ENCODE measurements around the gene PNPT1. TPM values are rescaled to one million over a fixed set of nuclear protein-coding genes. Genes with fewer than 3 reads are reported as not detected.

PNPT1 gene
- total RNA-seq, 1 experiment from 2014 or later: 31.7 TPM

GRCh38 chr2:55712477-55713060, 18.9 kb upstream of the PNPT1 start:
- H3K4me2 ChIP-seq (ENCODE audit: low read length): no peak overlapping the region
- no peaks in the 10 kb centered on the region for H3K36me3 ChIP-seq (ENCODE audit: control insufficient read depth in 1 of 2, insufficient read depth in 2 of 2, low read length in 2 of 2)
- ATAC-seq (no peak), DNase-seq (ENCODE audit: low read depth, low spot score) (no peak)
- no peaks in the 10 kb centered on the region for H3K79me2 ChIP-seq (ENCODE audit: insufficient read depth, low read length)
- no peak overlapping the region for H3K9ac ChIP-seq (ENCODE audit: low read length)
- intact Hi-C loops (cut with micrococcal nuclease): no loop called here
- no peaks in the 10 kb centered on the region for H3K9me3 ChIP-seq (ENCODE audit: control insufficient read depth in 1 of 2, insufficient read depth in 1 of 2, low read depth in 1 of 2, low read length in 2 of 2)
- ChIA-PET CTCF (no interaction called here), RAD21 (ENCODE audit: low non-redundant PET in 1 of 2, low total read pairs in 2 of 2, uncharacterized antibody in 2 of 2, unreplicated experiment in 2 of 2) (no interaction called here), POLR2A (no interaction called here)
- H2AFZ ChIP-seq (ENCODE audit: low read depth, low read length, poor library complexity, severe bottlenecking): no peak overlapping the region
- no TSS peak for BruUV-seq (replicated peaks)
- H3K27me3 ChIP-seq (ENCODE audit: insufficient read depth, low read length): no peaks in the 10 kb centered on the region
- H3K9me2 ChIP-seq (ENCODE audit: insufficient read depth): no peaks in the 10 kb centered on the region
- no peak for TF ChIP-seq ELF1 (IDR thresholded peaks at IDR 0.05; ENCODE audit: borderline replicate concordance, low read depth)
- no peak for TF ChIP-seq SP1 (IDR thresholded peaks at IDR 0.05; ENCODE audit: low read depth)
- TF ChIP-seq TCF7L2 (IDR thresholded peaks at IDR 0.05; ENCODE audit: borderline replicate concordance, extremely low read depth, insufficient read depth, insufficient read length): no peak
- TF ChIP-seq CBX3 (IDR thresholded peaks at IDR 0.05; ENCODE audit: low read depth): no peak
- TF ChIP-seq ZFX (IDR thresholded peaks at IDR 0.05): no peak
- TF ChIP-seq CTCF (IDR thresholded peaks at IDR 0.05 in 2 of 3, conservative IDR thresholded peaks at IDR 0.05 in 1 of 3; ENCODE audit: borderline replicate concordance in 1 of 3, insufficient read depth in 1 of 3, low read depth in 2 of 3, low read length in 2 of 3): no peak
- no peak for TF ChIP-seq EZH2 (IDR thresholded peaks at IDR 0.05)
- TF ChIP-seq JUND (IDR thresholded peaks at IDR 0.05): no peak
- TF ChIP-seq EZH2phosphoT487 (IDR thresholded peaks at IDR 0.05; ENCODE audit: borderline replicate concordance): no peak
- TF ChIP-seq FOSL1 (IDR thresholded peaks at IDR 0.05; ENCODE audit: low read depth): no peak
- TF ChIP-seq CEBPB (IDR thresholded peaks at IDR 0.05; ENCODE audit: low read depth): no peak
- no peak for TF ChIP-seq RAD21 (IDR thresholded peaks at IDR 0.05; ENCODE audit: low read depth)
- no peak for TF ChIP-seq REST (IDR thresholded peaks at IDR 0.05; ENCODE audit: low read depth)
- no peak for TF ChIP-seq MAX (IDR thresholded peaks at IDR 0.05)
- TF ChIP-seq ZBTB33 (IDR thresholded peaks at IDR 0.05; ENCODE audit: extremely low read depth, insufficient replicate concordance, low read length): no peak
- no peak for TF ChIP-seq POLR2A (IDR thresholded peaks at IDR 0.05; ENCODE audit: borderline replicate concordance, extremely low read depth, insufficient read depth, insufficient read length)
- no peak for TF ChIP-seq ATF3 (IDR thresholded peaks at IDR 0.05)
- no peaks in the 10 kb centered on the region for H3K4me1 ChIP-seq (ENCODE audit: control insufficient read depth in 1 of 2, insufficient read depth in 2 of 2, low read length in 2 of 2)
- no peaks in the 10 kb centered on the region for H4K20me1 ChIP-seq (ENCODE audit: insufficient read depth)
- H3K4me3 ChIP-seq (replicated peaks in 1 of 2; ENCODE audit: low read depth in 1 of 2, low read length in 2 of 2): no peak overlapping the region
- no peak overlapping the region for H3K27ac ChIP-seq (ENCODE audit: low read depth, low read length)
